GM23248 (cell line): ENCODE measurements around the gene VEZT. TPM values are rescaled to one million over a fixed set of nuclear protein-coding genes. Genes with fewer than 3 reads are reported as not detected.

Source experiments
- DNase-seq: peaks from one replicate; pipeline ENCODE4 v3.0.0-alpha.2; 2015
- H2AFZ ChIP-seq: fragments of 200-600 bp; sonication (generic); 2 replicates; pipeline ENCODE4 v1.6.1; 2016; ENCODE audit warnings: antibody characterized with exemption
- H3F3A ChIP-seq: fragments of 200-600 bp; sonication (generic); 2 replicates; pipeline ENCODE4 v1.6.1; 2016; ENCODE audit warnings: mild to moderate bottlenecking, antibody characterized with exemption, mixed run types; ENCODE audit not compliant: insufficient read depth
- H3K27ac ChIP-seq: fragments of 200-600 bp; sonication (generic); 2 replicates; pipeline ENCODE4 v1.5.1; 2016; ENCODE audit warnings: mild to moderate bottlenecking
- H3K27me3 ChIP-seq: fragments of 200-600 bp; sonication (generic); replicated peaks from 2 replicates; pipeline ENCODE4 v1.6.1; 2016; ENCODE audit warnings: mild to moderate bottlenecking; ENCODE audit not compliant: insufficient read depth
- H3K36me3 ChIP-seq: fragments of 200-600 bp; sonication (generic); 2 replicates; pipeline ENCODE4 v1.6.1; 2016; ENCODE audit warnings: low read depth, mild to moderate bottlenecking
- H3K4me1 ChIP-seq: fragments of 200-600 bp; sonication (generic); 2 replicates; pipeline ENCODE4 v1.6.1; 2016; ENCODE audit warnings: mild to moderate bottlenecking; ENCODE audit not compliant: insufficient read depth
- H3K4me2 ChIP-seq: fragments of 200-600 bp; sonication (generic); one replicate; pipeline ENCODE4 v1.6.1; 2016; ENCODE audit warnings: mild to moderate bottlenecking; ENCODE audit not compliant: unreplicated experiment
- H3K4me3 ChIP-seq: fragments of 200-600 bp; sonication (generic); 2 replicates; pipeline ENCODE4 v1.5.1; 2016; ENCODE audit warnings: mild to moderate bottlenecking
- H3K79me2 ChIP-seq: fragments of 200-600 bp; sonication (generic); 2 replicates; pipeline ENCODE4 v1.6.1; 2016; ENCODE audit warnings: mild to moderate bottlenecking; ENCODE audit not compliant: insufficient read depth
- H3K9ac ChIP-seq: fragments of 200-600 bp; sonication (generic); 2 replicates; pipeline ENCODE4 v1.6.1; 2016; ENCODE audit warnings: mild to moderate bottlenecking
- H3K9me2 ChIP-seq: fragments of 200-600 bp; sonication (generic); 2 replicates; pipeline ENCODE4 v1.6.1; 2016; ENCODE audit warnings: mixed run types, mild to moderate bottlenecking, moderate library complexity; ENCODE audit not compliant: insufficient read depth
- H3K9me3 ChIP-seq: fragments of 200-600 bp; sonication (generic); one replicate; pipeline ENCODE4 v1.6.1; 2017; ENCODE audit warnings: low read depth
- H4K20me1 ChIP-seq: fragments of 200-600 bp; sonication (generic); 2 replicates; pipeline ENCODE4 v1.6.0; 2016; ENCODE audit not compliant: insufficient read depth
- EZH2 ChIP-seq: fragments of 200-600 bp; sonication (generic); IDR thresholded peaks from 2 replicates; pipeline ENCODE4 v1.6.1; 2018; ENCODE audit warnings: antibody characterized with exemption, mild to moderate bottlenecking; ENCODE audit not compliant: insufficient read depth, poor library complexity, severe bottlenecking
- EZH2phosphoT487 ChIP-seq: fragments of 200-600 bp; sonication (generic); IDR thresholded peaks from 2 replicates; pipeline ENCODE4 v1.6.1; 2018; ENCODE audit warnings: antibody characterized with exemption, moderate library complexity, mild to moderate bottlenecking, low read depth; ENCODE audit not compliant: insufficient read depth
- WGBS, 2 experiments: methylation state at CpG; one replicate each; pipeline ENCODE4 v1.1.6; 2015 to 2017; ENCODE audit warnings: low lambda C conversion rate in 2 of 2, low coverage in 1 of 2; ENCODE audit errors: missing lambda C conversion rate in 2 of 2; 5-methylcytosine and 5-hydroxymethylcytosine counted together
- in situ Hi-C: fragments of 300-500 bp; cut with MboI; formaldehyde crosslinking; loops from 2 replicates; pipeline ENCODE4 v1.15.0; 2020
- polyA plus RNA-seq: library from polyadenylated mRNA; unstranded; fragments of >200 nt; fragmentation: Nextera tagmentation; extraction: Ambion mirVana; gene quantifications from 2 replicates; pipeline ENCODE4 v1.2.1, GENCODE V29; 2016
- total RNA-seq: library from RNA; depleted of rRNA; stranded (reverse); fragments of >200 nt; shearing (Covaris generic); gene quantifications from 2 replicates; pipeline ENCODE4 v1.2.3, GENCODE V29; 2014

Gene VEZT
- total and polyA plus RNA-seq, 2 experiments from 2014 or later, result 36.9 to 40.2 TPM

GRCh38 chr12:95182868-95183415 is 34.7 kb upstream of the VEZT start:
- peaks cover 10% of the 10 kb centered on the region for H3K4me1 ChIP-seq
- TF ChIP-seq EZH2, result no peak
- TF ChIP-seq EZH2phosphoT487, result no peak
- 39 to 47% methylated on average over 5 of the region's 5 CpGs for WGBS, 2 experiments
- H2AFZ ChIP-seq, result peak overlapping the region; percentile 41; the same call in 1 of the 2 replicates
- DNase-seq, result peak; percentile 86
- H3K9ac ChIP-seq, result peak overlapping the region; percentile 29; the same call in 1 of the 2 replicates
- in situ Hi-C loops, result no loop called here
- no peaks in the 10 kb centered on the region for H4K20me1 ChIP-seq
- no peaks in the 10 kb centered on the region for H3K9me3 ChIP-seq
- no peak overlapping the region for H3K4me3 ChIP-seq
- no peaks in the 10 kb centered on the region for H3K36me3 ChIP-seq
- peak overlapping the region; percentile 74 for H3K27ac ChIP-seq
- H3F3A ChIP-seq, result 0 out of 2 replicates have a peak, but pooled peaks cover 4% of the 10 kb centered on the region
- H3K9me2 ChIP-seq, result no peaks in the 10 kb centered on the region
- H3K27me3 ChIP-seq, result no peaks in the 10 kb centered on the region
- no peaks in the 10 kb centered on the region for H3K79me2 ChIP-seq
- peak overlapping the region; percentile 21 for H3K4me2 ChIP-seq

GRCh38 chr12:95184121-95184520 is 33.5 kb upstream of the VEZT start:
- no peaks in the 10 kb centered on the region for H3K79me2 ChIP-seq
- no peak for DNase-seq
- no peak overlapping the region for H3K9ac ChIP-seq
- no peaks in the 10 kb centered on the region for H3K27me3 ChIP-seq
- no peaks in the 10 kb centered on the region for H4K20me1 ChIP-seq
- H3K9me2 ChIP-seq, result no peaks in the 10 kb centered on the region
- no peaks in the 10 kb centered on the region for H3K36me3 ChIP-seq
- H3K27ac ChIP-seq, result no peak overlapping the region
- 0 out of 2 replicates have a peak, but pooled peaks cover 4% of the 10 kb centered on the region for H3F3A ChIP-seq
- in situ Hi-C loops, result no loop called here
- no peak overlapping the region for H2AFZ ChIP-seq
- H3K9me3 ChIP-seq, result no peaks in the 10 kb centered on the region
- H3K4me1 ChIP-seq, result peaks cover 10% of the 10 kb centered on the region
- no peak overlapping the region for H3K4me3 ChIP-seq
- no peak overlapping the region for H3K4me2 ChIP-seq
- TF ChIP-seq EZH2 (no peak), EZH2phosphoT487 (no peak)

GRCh38 chr12:95185072-95185471 is 32.5 kb upstream of the VEZT start:
- H3K36me3 ChIP-seq, result no peaks in the 10 kb centered on the region
- H3F3A ChIP-seq, result 0 out of 2 replicates have a peak, but pooled peaks cover 4% of the 10 kb centered on the region
- no peak overlapping the region for H3K27ac ChIP-seq
- no peaks in the 10 kb centered on the region for H3K9me2 ChIP-seq
- no peak overlapping the region for H2AFZ ChIP-seq
- H3K9me3 ChIP-seq, result no peaks in the 10 kb centered on the region
- H3K79me2 ChIP-seq, result no peaks in the 10 kb centered on the region
- H4K20me1 ChIP-seq, result no peaks in the 10 kb centered on the region
- no peaks in the 10 kb centered on the region for H3K27me3 ChIP-seq
- TF ChIP-seq EZH2phosphoT487 (no peak), EZH2 (no peak)
- H3K4me3 ChIP-seq, result no peak overlapping the region
- H3K9ac ChIP-seq, result no peak overlapping the region
- H3K4me2 ChIP-seq, result no peak overlapping the region
- 89% methylated on average over 8 of the region's 8 CpGs for WGBS, 2 experiments
- DNase-seq, result no peak
- in situ Hi-C loops, result no loop called here
- peaks cover 10% of the 10 kb centered on the region for H3K4me1 ChIP-seq

GRCh38 chr12:95185854-95186253 is 31.8 kb upstream of the VEZT start:
- no peak overlapping the region for H2AFZ ChIP-seq
- H3F3A ChIP-seq, result 0 out of 2 replicates have a peak, but pooled peaks cover 4% of the 10 kb centered on the region
- no peaks in the 10 kb centered on the region for H3K79me2 ChIP-seq
- no peak overlapping the region for H3K27ac ChIP-seq
- H3K4me3 ChIP-seq, result no peak overlapping the region
- no peaks in the 10 kb centered on the region for H3K9me3 ChIP-seq
- in situ Hi-C loops, result no loop called here
- no peaks in the 10 kb centered on the region for H3K36me3 ChIP-seq
- TF ChIP-seq EZH2phosphoT487, result no peak
- no peak for TF ChIP-seq EZH2
- H3K9me2 ChIP-seq, result no peaks in the 10 kb centered on the region
- H3K4me2 ChIP-seq, result no peak overlapping the region
- no peak for DNase-seq
- H3K4me1 ChIP-seq, result peaks cover 10% of the 10 kb centered on the region
- no peaks in the 10 kb centered on the region for H4K20me1 ChIP-seq
- H3K9ac ChIP-seq, result no peak overlapping the region
- no peaks in the 10 kb centered on the region for H3K27me3 ChIP-seq

- no peak overlapping the region for H3K27ac ChIP-seq
- peaks cover 4% of the 10 kb centered on the region for H3K4me1 ChIP-seq
- no peaks in the 10 kb centered on the region for H3K27me3 ChIP-seq
- H3K9me3 ChIP-seq, result no peaks in the 10 kb centered on the region
- TF ChIP-seq EZH2phosphoT487 (no peak), EZH2 (no peak)
- no peak overlapping the region for H2AFZ ChIP-seq
- H3K9ac ChIP-seq, result no peak overlapping the region
- DNase-seq, result no peak
- H3K36me3 ChIP-seq, result no peaks in the 10 kb centered on the region
- H3K4me3 ChIP-seq, result no peak overlapping the region
- H3K79me2 ChIP-seq, result 0 out of 2 replicates have a peak, but pooled peaks cover 3% of the 10 kb centered on the region
- H3F3A ChIP-seq, result no peaks in the 10 kb centered on the region
- no peaks in the 10 kb centered on the region for H4K20me1 ChIP-seq
- no peaks in the 10 kb centered on the region for H3K9me2 ChIP-seq
- H3K4me2 ChIP-seq, result no peak overlapping the region
- in situ Hi-C loops, result no loop called here
- 87 to 89% methylated on average over 5 of the region's 5 CpGs for WGBS, 2 experiments
These were observed 29.7 kb upstream of the VEZT start for GRCh38 chr12:95187865-95188415.
